ENCODE results near the gene SHISA5.

Gene SHISA5

DNA sequence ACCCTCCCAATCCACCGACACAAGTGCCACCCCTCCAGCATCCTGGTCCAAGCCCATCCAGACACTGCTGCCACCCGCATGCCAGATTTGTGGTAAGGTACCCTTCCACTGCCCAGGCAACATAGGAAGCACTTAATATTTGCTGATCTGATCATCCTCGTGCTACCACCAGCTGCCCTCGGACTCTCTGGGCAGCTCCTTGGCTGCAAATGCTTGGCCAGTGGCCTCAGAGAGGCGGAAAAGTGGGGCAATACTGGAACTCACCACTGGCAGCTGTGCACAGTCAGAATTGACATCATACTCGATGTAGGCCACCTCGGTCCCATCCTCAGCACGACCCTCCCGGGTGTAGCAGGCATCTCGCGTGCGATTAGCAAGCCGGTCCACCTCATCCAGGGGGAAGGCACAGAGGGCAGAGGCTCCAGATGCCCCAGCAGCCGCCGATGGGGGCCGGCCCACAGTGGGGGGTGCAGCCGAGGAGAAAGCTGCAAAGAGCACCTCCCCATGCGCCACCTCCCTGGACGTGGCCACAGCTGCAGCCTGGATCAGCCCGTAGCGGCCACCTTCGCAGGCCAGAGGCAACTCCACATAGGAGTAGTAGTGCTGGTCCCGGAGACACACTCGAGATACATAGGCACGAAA, 80.6 kb downstream of the SHISA5 start:
- no peak for TF ChIP-seq POLR2A (IDR thresholded peaks at IDR 0.05; ENCODE audit: low read depth, low read length)
- DNase-seq (ENCODE audit: insufficient read length, low spot score) (no peak), FAIRE-seq (no peak)

DNA sequence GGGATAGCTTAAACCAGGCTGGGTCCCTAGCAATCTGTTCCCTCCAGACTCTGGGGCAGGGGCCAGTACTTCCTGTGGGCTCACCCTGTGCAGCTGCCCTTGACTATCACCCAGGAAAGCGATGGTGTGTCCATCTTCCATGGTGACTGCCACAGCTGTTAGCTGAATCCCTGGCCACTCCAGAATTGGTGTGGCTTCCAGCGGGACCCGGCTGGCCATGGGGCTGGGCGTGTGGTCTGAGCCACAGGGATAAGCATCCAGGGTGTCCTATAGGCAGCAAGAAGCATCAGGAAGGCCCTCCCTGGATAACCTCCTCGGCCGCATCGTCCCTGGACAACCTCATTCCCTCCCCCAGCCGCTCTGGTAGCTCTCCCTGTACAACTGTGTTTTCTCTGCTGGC, 81.3 kb downstream of the SHISA5 start:
- FAIRE-seq (no peak), DNase-seq (ENCODE audit: insufficient read length, low spot score) (no peak)
- TF ChIP-seq POLR2A (IDR thresholded peaks at IDR 0.05; ENCODE audit: low read depth, low read length) = no peak

DNA sequence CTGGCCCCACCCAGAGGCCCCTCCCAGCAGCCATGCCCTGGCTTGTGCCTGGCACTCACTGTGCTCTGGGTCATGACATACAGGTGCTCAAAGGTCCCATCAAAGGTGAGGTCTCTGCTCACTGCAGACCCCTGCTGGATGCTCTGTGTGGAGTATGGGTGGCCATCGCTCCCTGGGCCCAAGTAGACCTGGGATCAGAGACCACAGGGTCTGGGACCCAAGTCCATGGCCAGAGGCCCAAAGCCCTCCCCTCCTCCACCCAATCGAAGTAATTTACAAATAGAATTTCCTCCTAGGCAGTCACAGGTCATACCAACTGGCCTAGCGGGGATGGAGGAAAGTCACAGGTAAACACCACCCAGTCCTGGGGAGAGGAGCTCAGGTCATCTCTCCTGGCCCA, 81.7 kb downstream of the SHISA5 start:
- TF ChIP-seq POLR2A (IDR thresholded peaks at IDR 0.05; ENCODE audit: low read depth, low read length) = no peak
- DNase-seq (ENCODE audit: insufficient read length, low spot score) (no peak), FAIRE-seq (no peak)

DNA sequence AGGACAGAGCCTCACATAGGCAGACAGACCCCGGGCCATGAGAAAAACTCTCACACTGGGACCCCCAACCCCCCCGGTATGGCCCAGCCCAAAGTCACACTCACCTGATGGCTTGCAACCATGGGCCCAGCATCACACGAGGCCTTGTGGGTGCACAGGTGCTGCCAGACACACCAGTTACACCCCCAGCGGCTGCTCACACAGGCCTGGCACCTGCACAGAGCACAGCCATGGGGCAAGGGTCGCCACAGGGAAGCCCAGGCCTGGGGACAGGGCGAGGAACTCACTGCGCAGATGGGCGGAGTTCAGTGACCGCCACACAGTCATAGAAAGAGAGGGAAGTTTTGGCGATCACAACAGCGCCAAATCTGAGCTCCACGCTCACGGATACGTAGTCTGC, 83.4 kb downstream of the SHISA5 start:
- TF ChIP-seq POLR2A (IDR thresholded peaks at IDR 0.05; ENCODE audit: low read depth, low read length) = no peak
- DNase-seq (ENCODE audit: insufficient read length, low spot score) (no peak), FAIRE-seq (no peak)

DNA sequence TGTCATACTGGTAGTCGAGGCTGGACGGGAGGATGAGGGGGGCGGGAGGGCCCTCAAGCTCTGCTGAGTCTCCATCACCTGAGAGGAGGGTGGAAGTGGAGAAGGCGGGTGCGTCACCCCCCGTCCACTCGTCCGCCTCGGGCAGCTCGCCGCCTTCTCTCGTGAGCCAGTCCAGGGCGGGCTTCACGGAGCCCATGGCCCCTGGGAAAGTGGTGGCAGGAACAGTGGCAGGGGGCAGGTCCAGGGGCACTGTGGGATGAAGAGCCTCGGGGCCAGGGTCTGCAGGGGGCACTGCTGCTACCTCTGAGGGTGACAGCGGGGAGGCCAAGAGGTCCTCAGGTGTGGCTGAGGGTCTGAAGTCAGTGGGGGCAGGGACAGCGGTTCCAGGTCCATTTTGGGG, 84.4 kb downstream of the SHISA5 start:
- DNase-seq (ENCODE audit: insufficient read length, low spot score) (no peak), FAIRE-seq (no peak)
- TF ChIP-seq POLR2A (IDR thresholded peaks at IDR 0.05; ENCODE audit: low read depth, low read length) = no peak

DNA sequence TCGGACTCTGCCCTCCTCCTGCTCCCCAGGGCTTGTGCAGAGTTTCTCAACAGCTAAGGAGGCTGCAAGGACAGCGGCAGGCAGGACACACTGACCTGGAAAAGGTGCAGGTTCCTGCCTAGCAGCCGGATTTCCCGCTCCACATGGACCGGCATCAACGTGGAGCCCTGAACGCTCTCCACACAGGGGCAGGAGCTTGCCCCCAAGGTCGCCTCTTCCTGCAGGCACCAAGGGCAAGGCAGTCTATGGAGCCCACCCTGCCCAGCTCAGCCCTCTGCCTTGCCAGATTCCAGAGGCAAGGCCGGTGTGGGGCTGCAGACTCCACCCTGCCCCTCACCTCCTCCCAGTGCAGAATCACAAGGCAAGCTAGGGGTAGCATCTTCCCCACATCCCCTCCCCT, 84.8 kb downstream of the SHISA5 start:
- no peak for DNase-seq (ENCODE audit: insufficient read length, low spot score)
- no peak for FAIRE-seq
- no peak for TF ChIP-seq POLR2A (IDR thresholded peaks at IDR 0.05; ENCODE audit: low read depth, low read length)

DNA sequence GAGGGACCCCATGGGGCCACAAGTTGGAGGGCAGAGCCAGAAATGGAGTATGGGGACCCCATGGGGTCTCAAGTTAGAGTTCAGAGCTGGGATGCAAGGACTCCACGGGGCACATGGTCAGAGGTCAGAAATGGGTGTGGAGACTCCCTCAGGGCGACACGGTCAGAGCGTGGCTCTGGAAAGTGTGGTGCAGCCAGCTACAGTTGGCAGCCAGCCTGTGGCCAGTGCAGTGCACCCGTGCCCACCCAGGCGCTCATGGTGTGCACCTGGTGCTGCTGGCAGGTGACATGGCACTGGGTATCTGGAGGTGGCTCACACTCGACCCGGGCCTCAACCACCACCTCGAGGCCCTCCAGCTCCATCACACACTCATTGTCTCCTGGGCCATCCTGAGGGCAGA, 85.3 kb downstream of the SHISA5 start:
- DNase-seq (ENCODE audit: insufficient read length, low spot score) (no peak), FAIRE-seq (no peak)
- TF ChIP-seq POLR2A (IDR thresholded peaks at IDR 0.05; ENCODE audit: low read depth, low read length) = no peak

DNA sequence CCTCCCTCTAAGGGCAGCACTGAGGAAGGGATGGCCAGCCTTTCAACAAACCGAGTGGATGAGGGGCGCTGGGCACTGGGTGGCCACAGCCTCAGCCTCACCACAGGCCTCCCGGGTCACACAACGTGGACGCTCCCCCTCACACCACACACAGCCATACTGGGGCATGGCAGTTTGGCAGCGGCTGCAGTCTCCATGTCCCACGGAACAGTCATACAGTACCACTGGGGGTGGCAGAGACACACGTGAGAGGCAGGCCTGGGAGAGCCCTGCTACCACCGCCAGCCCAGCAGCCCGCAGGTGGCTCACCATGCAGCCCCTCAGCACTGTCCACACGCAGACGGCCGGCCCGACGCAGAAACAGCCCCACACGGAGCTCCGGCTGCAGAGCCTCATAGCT, 85.8 kb downstream of the SHISA5 start:
- no peak for DNase-seq (ENCODE audit: insufficient read length, low spot score)
- TF ChIP-seq POLR2A (IDR thresholded peaks at IDR 0.05; ENCODE audit: low read depth, low read length) = no peak
- no peak for FAIRE-seq
